ENCODE data around the gene FCGR3B.
A peak's percentile ranks its signal among the peaks of the same experiment; 100 is the strongest.
"Not testable (repeated sequence)": the region's sequence is repeated elsewhere in the genome, so short reads cannot be mapped to it uniquely, and the experiment has no call there.

The FCGR3B gene

GRCh38 chr1:161631076-161631475, at the start of gene FCGR3B:
Gene FCGR3B, minus strand, starts transcription at chr1:161631176. Its CDS starts 82 bp downstream, at chr1:161631094.
- no peak for DNase-seq

GRCh38 chr1:161678500-161678899, 47.5 kb upstream of the FCGR3B start:
- no peak for DNase-seq

- no peak for DNase-seq
Observed at GRCh38 chr1:161676958-161677689, 46.1 kb upstream of the FCGR3B start.

GRCh38 chr1:161676441-161676840, 45.5 kb upstream of the FCGR3B start:
- no peak for DNase-seq

GRCh38 chr1:161674908-161675307, 43.9 kb upstream of the FCGR3B start:
- DNase-seq = not testable (repeated sequence)

- not testable (repeated sequence) for DNase-seq
Observed at GRCh38 chr1:161674447-161674846, 43.5 kb upstream of the FCGR3B start.

- not testable (repeated sequence) for DNase-seq
Observed at GRCh38 chr1:161673437-161673836, 42.5 kb upstream of the FCGR3B start.

GRCh38 chr1:161671045-161672020, 40.4 kb upstream of the FCGR3B start:
- DNase-seq = not testable (repeated sequence)

- not testable (repeated sequence) for DNase-seq
Observed at GRCh38 chr1:161664689-161665088, 33.7 kb upstream of the FCGR3B start.

- DNase-seq = not testable (repeated sequence)
Observed at GRCh38 chr1:161663569-161663968, 32.6 kb upstream of the FCGR3B start.

- DNase-seq = not testable (repeated sequence)
Observed at GRCh38 chr1:161662684-161663339, 31.8 kb upstream of the FCGR3B start, which contains the start of gene FCGR2B. Gene FCGR2B, plus strand, starts transcription at chr1:161663143. Its CDS starts 99 bp downstream, at chr1:161663242.

- peak; percentile 6 for DNase-seq
Observed at GRCh38 chr1:161661660-161662311, 30.8 kb upstream of the FCGR3B start.

GRCh38 chr1:161658524-161658923, 27.5 kb upstream of the FCGR3B start:
- DNase-seq = not testable (repeated sequence)

GRCh38 chr1:161653971-161654370, 23.0 kb upstream of the FCGR3B start:
- DNase-seq = not testable (repeated sequence)

GRCh38 chr1:161653541-161653940, 22.6 kb upstream of the FCGR3B start:
- not testable (repeated sequence) for DNase-seq

GRCh38 chr1:161647507-161648360, 16.8 kb upstream of the FCGR3B start:
- DNase-seq = peak; percentile 52

GRCh38 chr1:161644855-161645254, 13.9 kb upstream of the FCGR3B start:
- DNase-seq = not testable (repeated sequence)

GRCh38 chr1:161643481-161644208, 12.7 kb upstream of the FCGR3B start:
- not testable (repeated sequence) for DNase-seq

GRCh38 chr1:161642697-161643096, 11.7 kb upstream of the FCGR3B start:
- not testable (repeated sequence) for DNase-seq

GRCh38 chr1:161639203-161639602, 8.2 kb upstream of the FCGR3B start:
- not testable (repeated sequence) for DNase-seq

All from CD4-positive, alpha-beta T cell treated with Interleukin-4 for 4 hours (primary cell).